ENCODE measurements around the gene TLX1. TPM values are rescaled to one million over a fixed set of nuclear protein-coding genes. Genes with fewer than 3 reads are reported as not detected.

Gene TLX1
- total RNA-seq, 1 donor from 2014 or later, result not detected

GRCh38 chr10:101090597-101090996, 40.5 kb upstream of the TLX1 start:
- peak; percentile 73 for FAIRE-seq
- no peak overlapping the region for H3K4me3 ChIP-seq (ENCODE audit: low read depth, low read length)
- DNase-seq (ENCODE audit: low read depth), result no peak
- no peaks in the 10 kb centered on the region for H3K36me3 ChIP-seq (ENCODE audit: control insufficient read depth, insufficient read depth, low read length)
- TF ChIP-seq, protein P1, sequence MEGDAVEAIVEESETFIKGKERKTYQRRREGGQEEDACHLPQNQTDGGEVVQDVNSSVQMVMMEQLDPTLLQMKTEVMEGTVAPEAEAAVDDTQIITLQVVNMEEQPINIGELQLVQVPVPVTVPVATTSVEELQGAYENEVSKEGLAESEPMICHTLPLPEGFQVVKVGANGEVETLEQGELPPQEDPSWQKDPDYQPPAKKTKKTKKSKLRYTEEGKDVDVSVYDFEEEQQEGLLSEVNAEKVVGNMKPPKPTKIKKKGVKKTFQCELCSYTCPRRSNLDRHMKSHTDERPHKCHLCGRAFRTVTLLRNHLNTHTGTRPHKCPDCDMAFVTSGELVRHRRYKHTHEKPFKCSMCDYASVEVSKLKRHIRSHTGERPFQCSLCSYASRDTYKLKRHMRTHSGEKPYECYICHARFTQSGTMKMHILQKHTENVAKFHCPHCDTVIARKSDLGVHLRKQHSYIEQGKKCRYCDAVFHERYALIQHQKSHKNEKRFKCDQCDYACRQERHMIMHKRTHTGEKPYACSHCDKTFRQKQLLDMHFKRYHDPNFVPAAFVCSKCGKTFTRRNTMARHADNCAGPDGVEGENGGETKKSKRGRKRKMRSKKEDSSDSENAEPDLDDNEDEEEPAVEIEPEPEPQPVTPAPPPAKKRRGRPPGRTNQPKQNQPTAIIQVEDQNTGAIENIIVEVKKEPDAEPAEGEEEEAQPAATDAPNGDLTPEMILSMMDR (IDR thresholded peaks at IDR 0.05; ENCODE audit: insufficient read depth, low read length, severe bottlenecking), result no peak
- peaks cover 5% of the 10 kb centered on the region for H3K27me3 ChIP-seq (ENCODE audit: control insufficient read depth, insufficient read depth, low read length)

GRCh38 chr10:101091546-101092290, 39.4 kb upstream of the TLX1 start:
- Histone ChIP-seq H3K4me3 (ENCODE audit: low read depth, low read length) (no peak overlapping the region), H3K36me3 (ENCODE audit: control insufficient read depth, insufficient read depth, low read length) (no peaks in the 10 kb centered on the region), H3K27me3 (ENCODE audit: control insufficient read depth, insufficient read depth, low read length) (peaks cover 5% of the 10 kb centered on the region)
- DNase-seq (ENCODE audit: low read depth) (peak; percentile 41), FAIRE-seq (no peak)
- TF ChIP-seq, protein P1 (IDR thresholded peaks at IDR 0.05; ENCODE audit: insufficient read depth, low read length, severe bottlenecking), result no peak

- TF ChIP-seq, protein P1 (IDR thresholded peaks at IDR 0.05; ENCODE audit: insufficient read depth, low read length, severe bottlenecking), result no peak
- DNase-seq (ENCODE audit: low read depth) (no peak), FAIRE-seq (no peak)
- Histone ChIP-seq H3K36me3 (ENCODE audit: control insufficient read depth, insufficient read depth, low read length) (no peaks in the 10 kb centered on the region), H3K27me3 (ENCODE audit: control insufficient read depth, insufficient read depth, low read length) (peaks cover 6% of the 10 kb centered on the region), H3K4me3 (ENCODE audit: low read depth, low read length) (no peak overlapping the region)
Measured at GRCh38 chr10:101092881-101093354, 38.2 kb upstream of the TLX1 start.

- DNase-seq (ENCODE audit: low read depth), result no peak
- H3K4me3 ChIP-seq (ENCODE audit: low read depth, low read length), result no peak overlapping the region
- peaks cover 6% of the 10 kb centered on the region for H3K27me3 ChIP-seq (ENCODE audit: control insufficient read depth, insufficient read depth, low read length)
- TF ChIP-seq, protein P1 (IDR thresholded peaks at IDR 0.05; ENCODE audit: insufficient read depth, low read length, severe bottlenecking), result no peak
- H3K36me3 ChIP-seq (ENCODE audit: control insufficient read depth, insufficient read depth, low read length), result no peaks in the 10 kb centered on the region
- no peak for FAIRE-seq
Measured at GRCh38 chr10:101094121-101094879, 36.8 kb upstream of the TLX1 start.

GRCh38 chr10:101095004-101095403, 36.1 kb upstream of the TLX1 start:
- DNase-seq (ENCODE audit: low read depth) (no peak), FAIRE-seq (no peak)
- Histone ChIP-seq H3K27me3 (ENCODE audit: control insufficient read depth, insufficient read depth, low read length) (peaks cover 6% of the 10 kb centered on the region), H3K4me3 (ENCODE audit: low read depth, low read length) (no peak overlapping the region), H3K36me3 (ENCODE audit: control insufficient read depth, insufficient read depth, low read length) (no peaks in the 10 kb centered on the region)
- TF ChIP-seq, protein P1 (IDR thresholded peaks at IDR 0.05; ENCODE audit: insufficient read depth, low read length, severe bottlenecking), result no peak
